Heart right ventricle (tissue), 16 donors: ENCODE results near the gene LAPTM5. TPM values are rescaled to one million over a fixed set of nuclear protein-coding genes. Genes with fewer than 3 reads are reported as not detected.

ENCODE experiments used
- ATAC-seq, 8 donors: fragments of 200-7000 bp; cut with Tn5 transposase; one replicate each; pipeline ENCODE4 v1.9.1; 2020; ENCODE audit warnings: mild to moderate bottlenecking in 8 of 8, moderate library complexity in 8 of 8, moderate number of reproducible peaks in 1 of 8
- DNase-seq, 2 donors: peaks; one replicate each; pipeline ENCODE4 v3.0.0-alpha.2; 2020
- H3K27ac ChIP-seq, 10 donors: fragments of 200-600 bp; sonication (generic) in 2 of 10; one replicate each; pipeline versions ENCODE4 v1.5.0 to v1.8.0; 2020 to 2022; ENCODE audit warnings: mild to moderate bottlenecking in 3 of 10
- H3K27me3 ChIP-seq, 7 donors: fragments of 200-600 bp; one replicate each; pipeline ENCODE4 v1.8.0; 2021 to 2022; ENCODE audit warnings: mild to moderate bottlenecking in 2 of 7
- H3K36me3 ChIP-seq, 9 donors: fragments of 200-600 bp; sonication (generic) in 1 of 9; one replicate each; pipeline versions ENCODE4 v1.5.0 to v1.8.0; 2020 to 2022; ENCODE audit warnings: mild to moderate bottlenecking in 2 of 9
- H3K4me1 ChIP-seq, 9 donors: fragments of 200-600 bp; sonication (generic) in 1 of 9; one replicate each; pipeline versions ENCODE4 v1.5.0 to v1.8.0; 2020 to 2022; ENCODE audit warnings: mild to moderate bottlenecking in 4 of 9
- H3K4me3 ChIP-seq, 10 donors: fragments of 200-600 bp; sonication (generic) in 2 of 10; one replicate each; pipeline versions ENCODE4 v1.5.0 to v1.8.0; 2020 to 2022; ENCODE audit warnings: mild to moderate bottlenecking in 7 of 10, moderate library complexity in 2 of 10
- H3K9me3 ChIP-seq, 11 donors: fragments of 200-600 bp in 10 of 11; sonication (generic) in 2 of 11; one replicate each; pipeline versions ENCODE4 v1.5.0 to v1.8.0; 2013 to 2022; ENCODE audit warnings: mild to moderate bottlenecking in 2 of 11, control low read depth in 1 of 11, moderate library complexity in 1 of 11
- WGBS, 2 donors: extraction: QIAGEN DNeasy Blood & Tissue Kit; methylation state at CpG; one replicate each; pipeline ENCODE4 v1.1.7; 2013; ENCODE audit warnings: inconsistent platforms in 1 of 2; 5-methylcytosine and 5-hydroxymethylcytosine counted together
- intact Hi-C, 10 donors: fragments of 100-400 bp; cut with DNase I; formaldehyde crosslinking; loops; one replicate each; pipeline versions ENCODE4 v1.11.1 to v1.14.2; 2022
- polyA plus RNA-seq, 2 donors: library from polyadenylated mRNA; stranded (reverse); fragments of 200-250 nt; gene quantifications; one replicate each; pipeline ENCODE4 v1.2.3, GENCODE V29; 2013
- total RNA-seq, 10 donors: library from RNA; stranded (reverse); fragmentation: NEBNext Ultra II Directional in 3 of 10; extraction: Animal tissue kit (Norgen Biotek cat#: 25700) in 3 of 10; gene quantifications; one replicate each; pipeline versions ENCODE4 v1.2.1 to v1.2.4, GENCODE V29; 2021 to 2023
- TF ChIP-seq, protein P1 (sequence below), 9 donors: fragments of 200-600 bp; sonication (generic) in 2 of 9; IDR thresholded peaks; one replicate each; pipeline versions ENCODE4 v1.5.0 to v1.8.0; 2021 to 2022; ENCODE audit warnings: antibody characterized with exemption in 9 of 9, mild to moderate bottlenecking in 5 of 9, moderate library complexity in 1 of 9
- donor health status: Arrhythmogenic right ventricular cardiomyopathy.
- donor health status: ischemic (EF 13 %, LVEDD 7.1; RV severe dilation, severe dysfunction).
- donor health status: healthy with polysubstance abuse.
- donor health status: DM: no; HTN: yes; CAD: no.
- donor health status: DM: no; HTN: no; CAD: no.
- donor health status: ischemic (EF 25% LVEDD 6.9; RV normal size, moderate dysfunction).
- donor health status: ischemic (EF 25% LVEDD 5.7; RV mildly dilated, moderate dysfunction).
- donor health status: healthy.
- donor health status: DM: yes; HTN: yes; CAD: no.
- donor health status: Ischemic cardiomyopathy.
- donor health status: ischemic (EF 35%, LVEDD 5.7; RV mildly dilated, moderate dysfunction).
- donor health status: nonischemic (EF 11% LVEDD 7.7; RV severe dilation, severe dysfunction).
- donor health status: DM: yes; HTN: yes; CAD: no.
- donor health status: PGD.
- donor health status: ischemic (EF 29% LVEDD 5.4; RV normal size, mild dysfunction).
- donor health status: nonischemic (EF 23%, LVEDD 6.1; RV moderate dilation, normal function).

LAPTM5 gene
- total and polyA plus RNA-seq, 12 donors = 5.9 to 114 (median 13.9) TPM

DNA sequence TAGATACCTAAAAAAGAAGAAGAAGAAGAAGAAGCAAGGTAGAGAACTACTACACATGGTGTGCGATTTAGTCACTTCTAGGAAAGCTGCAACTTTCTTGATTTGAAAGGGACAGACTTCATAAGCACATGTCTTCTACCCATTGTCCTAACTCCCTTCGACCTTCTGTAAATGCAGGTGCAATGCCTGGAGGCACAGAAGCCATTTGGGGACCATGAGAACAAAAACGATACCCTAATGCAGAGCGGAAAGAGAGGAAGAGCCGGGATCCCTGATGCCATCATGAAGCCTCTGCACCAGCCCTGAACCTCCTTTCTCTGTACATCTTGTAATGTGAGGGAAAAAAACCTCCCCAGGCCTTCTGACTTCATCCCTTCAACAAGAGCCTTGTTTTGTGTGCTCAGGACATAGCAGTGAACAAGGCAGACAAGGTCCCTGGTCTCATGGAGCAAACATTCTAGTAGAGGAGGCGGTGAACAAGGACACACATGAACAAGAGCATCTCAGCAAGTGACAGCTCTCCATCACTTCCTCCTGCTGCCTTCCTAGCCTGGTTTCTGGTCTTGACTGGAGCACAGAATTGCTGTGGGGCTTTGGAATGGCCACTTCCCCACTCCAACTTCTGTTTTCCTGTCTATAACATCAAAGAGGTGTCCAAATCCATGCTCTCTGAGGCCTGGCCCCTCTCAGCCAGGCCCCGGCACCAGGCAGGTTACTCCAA, 5.5 kb upstream of the LAPTM5 start:
- Histone ChIP-seq H3K4me3 (no peak overlapping the region), H3K4me1 (peaks cover 0 to 44% (median 11%) of the 10 kb centered on the region in 9 donors), H3K27me3 (peaks cover 0 to 5% (median 0%) of the 10 kb centered on the region in 7 donors), H3K9me3 (no peaks in the 10 kb centered on the region), H3K36me3 (no peaks in the 10 kb centered on the region), H3K27ac (no peak overlapping the region)
- intact Hi-C loops = no loop called here
- no peak for DNase-seq
- no peak for ATAC-seq
- 93% methylated on average over 7 of the region's 7 CpGs for WGBS, 2 donors
- TF ChIP-seq, protein P1, sequence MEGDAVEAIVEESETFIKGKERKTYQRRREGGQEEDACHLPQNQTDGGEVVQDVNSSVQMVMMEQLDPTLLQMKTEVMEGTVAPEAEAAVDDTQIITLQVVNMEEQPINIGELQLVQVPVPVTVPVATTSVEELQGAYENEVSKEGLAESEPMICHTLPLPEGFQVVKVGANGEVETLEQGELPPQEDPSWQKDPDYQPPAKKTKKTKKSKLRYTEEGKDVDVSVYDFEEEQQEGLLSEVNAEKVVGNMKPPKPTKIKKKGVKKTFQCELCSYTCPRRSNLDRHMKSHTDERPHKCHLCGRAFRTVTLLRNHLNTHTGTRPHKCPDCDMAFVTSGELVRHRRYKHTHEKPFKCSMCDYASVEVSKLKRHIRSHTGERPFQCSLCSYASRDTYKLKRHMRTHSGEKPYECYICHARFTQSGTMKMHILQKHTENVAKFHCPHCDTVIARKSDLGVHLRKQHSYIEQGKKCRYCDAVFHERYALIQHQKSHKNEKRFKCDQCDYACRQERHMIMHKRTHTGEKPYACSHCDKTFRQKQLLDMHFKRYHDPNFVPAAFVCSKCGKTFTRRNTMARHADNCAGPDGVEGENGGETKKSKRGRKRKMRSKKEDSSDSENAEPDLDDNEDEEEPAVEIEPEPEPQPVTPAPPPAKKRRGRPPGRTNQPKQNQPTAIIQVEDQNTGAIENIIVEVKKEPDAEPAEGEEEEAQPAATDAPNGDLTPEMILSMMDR (IDR thresholded peaks at IDR 0.05) = no peak

DNA sequence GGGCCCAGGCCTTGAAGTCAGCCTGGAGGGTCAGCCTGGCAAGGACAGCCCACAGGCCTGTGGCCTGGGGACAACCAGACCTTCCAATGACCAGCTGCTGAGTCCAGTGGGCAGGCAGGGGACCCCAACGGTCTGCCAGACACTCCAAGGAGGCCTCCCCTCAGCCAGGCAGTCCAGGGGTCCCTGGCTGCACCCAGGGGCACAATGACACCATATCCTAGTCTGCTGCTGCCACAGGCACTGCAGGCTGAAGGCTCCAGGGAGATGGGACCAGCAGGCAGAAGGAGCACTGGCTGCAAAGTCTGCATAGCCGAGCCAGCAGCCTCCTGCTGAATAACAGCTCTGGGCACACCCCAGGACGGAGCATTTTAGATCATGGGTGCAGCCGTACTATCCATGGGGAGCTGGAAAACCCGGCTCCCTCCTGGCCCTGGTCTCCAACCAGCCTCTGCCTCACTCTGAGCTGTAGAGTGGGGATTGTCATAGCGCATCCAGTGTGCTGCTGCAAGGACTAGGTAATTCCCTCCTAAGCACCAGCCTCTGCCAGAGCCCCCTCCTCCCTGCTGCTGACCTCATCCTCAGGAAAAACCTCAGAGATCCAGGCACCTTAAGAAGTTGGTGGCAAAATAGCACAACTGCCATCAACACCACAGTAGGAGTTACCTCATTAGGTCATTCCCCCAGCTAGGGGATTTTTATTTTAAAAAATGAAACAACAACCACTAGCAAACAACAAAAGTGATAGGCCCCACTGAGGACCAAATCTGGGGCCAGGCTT, 4.8 kb upstream of the LAPTM5 start:
- WGBS, 2 donors = 83 to 90% methylated on average over 6 of the region's 6 CpGs
- H3K4me3 ChIP-seq = no peak overlapping the region

DNA sequence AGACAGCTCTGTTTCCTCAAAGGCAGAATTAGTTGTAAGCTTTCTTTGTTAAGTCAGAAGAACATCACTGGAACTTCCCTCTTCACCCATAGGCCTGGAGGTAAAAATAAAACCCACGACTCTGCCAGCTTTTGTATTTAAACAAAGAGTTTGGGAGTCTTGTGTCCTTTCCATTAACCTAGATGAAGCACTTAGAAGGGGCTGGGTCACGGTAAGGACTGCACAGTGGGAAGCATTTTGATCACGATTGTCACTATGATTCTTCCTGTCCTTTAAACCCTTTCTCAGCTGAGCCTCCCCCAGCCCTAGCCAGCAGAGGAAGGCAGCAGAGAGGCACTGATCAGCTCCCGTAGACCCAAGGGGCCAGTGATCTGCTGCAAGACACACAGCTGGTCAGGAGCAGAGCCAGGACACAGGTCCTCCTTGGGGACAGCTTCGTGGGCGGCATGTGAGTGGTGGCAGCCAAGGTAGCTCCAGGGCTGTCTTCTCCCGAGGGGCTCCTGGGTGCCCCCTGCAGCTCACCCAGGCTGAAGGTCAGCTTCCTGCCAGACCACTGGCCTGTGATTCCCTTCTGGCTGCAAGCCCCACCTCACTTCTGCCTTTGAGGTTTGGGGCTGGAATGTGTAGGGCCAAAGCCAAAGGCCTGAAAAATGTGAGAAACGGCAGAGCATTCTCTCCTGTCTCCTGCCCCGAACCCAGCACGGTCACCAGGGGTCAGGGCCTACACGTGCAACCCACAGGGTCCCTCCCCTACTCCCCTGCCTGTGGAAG, 4.0 kb upstream of the LAPTM5 start:
- H3K4me3 ChIP-seq = no peak overlapping the region
- no peaks in the 10 kb centered on the region for H3K36me3 ChIP-seq
- TF ChIP-seq, protein P1 (IDR thresholded peaks at IDR 0.05) = no peak
- peak overlapping the region in 2 of 10 donors; percentile 3 to 4 for H3K27ac ChIP-seq
- intact Hi-C loops = no loop called here
- DNase-seq (no peak), ATAC-seq (no peak)
- no peaks in the 10 kb centered on the region for H3K9me3 ChIP-seq
- peaks cover 3 to 59% (median 23%) of the 10 kb centered on the region in 9 donors for H3K4me1 ChIP-seq
- 50 to 54% methylated on average over 11 of the region's 11 CpGs for WGBS, 2 donors
- peaks cover 0 to 5% (median 0%) of the 10 kb centered on the region in 7 donors for H3K27me3 ChIP-seq

More for the DNA sequence above, 4.8 kb upstream of the LAPTM5 start:
- H3K4me1 ChIP-seq = peaks cover 2 to 51% (median 15%) of the 10 kb centered on the region in 9 donors
- H3K36me3 ChIP-seq = no peaks in the 10 kb centered on the region
- TF ChIP-seq, protein P1 (IDR thresholded peaks at IDR 0.05) = no peak
- no peaks in the 10 kb centered on the region for H3K9me3 ChIP-seq
- DNase-seq = no peak
- intact Hi-C loops = no loop called here
- no peak overlapping the region for H3K27ac ChIP-seq
- H3K27me3 ChIP-seq = peaks cover 0 to 5% (median 0%) of the 10 kb centered on the region in 7 donors
- ATAC-seq = no peak
